Ovary (tissue), 3 donors: ENCODE data around the gene LRMDA.

Source experiments
- POLR2A ChIP-seq: fragments of 450-650 bp; IDR thresholded peaks from one replicate; pipeline ENCODE4 v1.6.1; 2017; ENCODE audit warnings: antibody characterized with exemption, mild to moderate bottlenecking, moderate library complexity
- TF ChIP-seq, protein P1 (sequence below), 3 donors: fragments of 450-650 bp in 2 of 3; fragments of 200-600 bp in 1 of 3; IDR thresholded peaks; one replicate each; pipeline versions ENCODE4 v1.5.1 to v1.8.0; 2016 to 2022; ENCODE audit warnings: antibody characterized with exemption in 3 of 3, mild to moderate bottlenecking in 1 of 3
- donor health status: DM: no; HTN: no; CAD: no.

DNA sequence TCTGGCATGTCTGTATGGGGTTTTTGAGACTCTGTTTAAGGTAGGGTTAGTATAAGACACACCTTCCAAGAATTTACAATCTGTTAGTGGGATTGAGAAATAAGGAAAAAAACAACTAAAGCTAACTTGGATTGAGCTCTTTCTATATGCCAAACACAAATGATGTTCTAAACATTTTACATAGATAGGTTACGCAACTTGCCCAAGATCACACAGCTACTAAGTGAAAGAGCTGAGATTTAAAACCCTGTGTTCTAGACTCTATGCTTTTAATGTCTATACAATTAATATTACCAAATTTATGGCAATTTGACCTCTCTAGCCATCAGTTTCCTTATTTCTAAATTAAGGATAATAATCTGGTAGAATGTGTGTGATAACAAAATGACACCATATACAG is 1056.2 kb downstream of the LRMDA start:
- TF ChIP-seq, protein P1, sequence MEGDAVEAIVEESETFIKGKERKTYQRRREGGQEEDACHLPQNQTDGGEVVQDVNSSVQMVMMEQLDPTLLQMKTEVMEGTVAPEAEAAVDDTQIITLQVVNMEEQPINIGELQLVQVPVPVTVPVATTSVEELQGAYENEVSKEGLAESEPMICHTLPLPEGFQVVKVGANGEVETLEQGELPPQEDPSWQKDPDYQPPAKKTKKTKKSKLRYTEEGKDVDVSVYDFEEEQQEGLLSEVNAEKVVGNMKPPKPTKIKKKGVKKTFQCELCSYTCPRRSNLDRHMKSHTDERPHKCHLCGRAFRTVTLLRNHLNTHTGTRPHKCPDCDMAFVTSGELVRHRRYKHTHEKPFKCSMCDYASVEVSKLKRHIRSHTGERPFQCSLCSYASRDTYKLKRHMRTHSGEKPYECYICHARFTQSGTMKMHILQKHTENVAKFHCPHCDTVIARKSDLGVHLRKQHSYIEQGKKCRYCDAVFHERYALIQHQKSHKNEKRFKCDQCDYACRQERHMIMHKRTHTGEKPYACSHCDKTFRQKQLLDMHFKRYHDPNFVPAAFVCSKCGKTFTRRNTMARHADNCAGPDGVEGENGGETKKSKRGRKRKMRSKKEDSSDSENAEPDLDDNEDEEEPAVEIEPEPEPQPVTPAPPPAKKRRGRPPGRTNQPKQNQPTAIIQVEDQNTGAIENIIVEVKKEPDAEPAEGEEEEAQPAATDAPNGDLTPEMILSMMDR (IDR thresholded peaks at IDR 0.05) = no peak
- no peak for TF ChIP-seq POLR2A
